ENCODE data around the gene LPGAT1.

Gene LPGAT1

DNA sequence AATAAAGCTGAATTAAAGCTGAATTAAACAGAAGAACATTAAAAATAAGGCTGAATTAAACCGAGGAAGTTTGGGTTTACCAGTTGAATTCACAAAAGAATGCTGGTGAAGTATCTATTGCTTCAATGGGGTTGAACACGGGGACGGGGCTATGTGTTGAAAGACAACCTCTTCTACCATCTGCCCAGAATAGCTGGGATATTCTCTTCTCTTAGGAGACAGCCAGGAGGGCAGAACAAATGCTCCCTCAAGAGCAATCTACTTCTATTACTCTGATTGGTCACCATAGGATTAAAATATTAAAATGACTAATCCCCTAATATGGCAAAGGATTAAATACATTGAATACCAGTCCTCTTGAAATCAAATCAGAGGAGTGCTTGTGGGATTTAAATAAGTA, 68.4 kb downstream of the LPGAT1 start:
- no peak overlapping the region for H3K4me3 ChIP-seq (ENCODE audit: low read depth, low read length)
- TF ChIP-seq, protein P1, sequence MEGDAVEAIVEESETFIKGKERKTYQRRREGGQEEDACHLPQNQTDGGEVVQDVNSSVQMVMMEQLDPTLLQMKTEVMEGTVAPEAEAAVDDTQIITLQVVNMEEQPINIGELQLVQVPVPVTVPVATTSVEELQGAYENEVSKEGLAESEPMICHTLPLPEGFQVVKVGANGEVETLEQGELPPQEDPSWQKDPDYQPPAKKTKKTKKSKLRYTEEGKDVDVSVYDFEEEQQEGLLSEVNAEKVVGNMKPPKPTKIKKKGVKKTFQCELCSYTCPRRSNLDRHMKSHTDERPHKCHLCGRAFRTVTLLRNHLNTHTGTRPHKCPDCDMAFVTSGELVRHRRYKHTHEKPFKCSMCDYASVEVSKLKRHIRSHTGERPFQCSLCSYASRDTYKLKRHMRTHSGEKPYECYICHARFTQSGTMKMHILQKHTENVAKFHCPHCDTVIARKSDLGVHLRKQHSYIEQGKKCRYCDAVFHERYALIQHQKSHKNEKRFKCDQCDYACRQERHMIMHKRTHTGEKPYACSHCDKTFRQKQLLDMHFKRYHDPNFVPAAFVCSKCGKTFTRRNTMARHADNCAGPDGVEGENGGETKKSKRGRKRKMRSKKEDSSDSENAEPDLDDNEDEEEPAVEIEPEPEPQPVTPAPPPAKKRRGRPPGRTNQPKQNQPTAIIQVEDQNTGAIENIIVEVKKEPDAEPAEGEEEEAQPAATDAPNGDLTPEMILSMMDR (IDR thresholded peaks at IDR 0.05; ENCODE audit: low read depth, low read length), result no peak
- H3K36me3 ChIP-seq, result peaks cover 6% of the 10 kb centered on the region; the same call in 1 of the 2 replicates
- H3K4me1 ChIP-seq, result no peaks in the 10 kb centered on the region; the same call in 1 of the 2 replicates
- H3K9me3 ChIP-seq, result no peaks in the 10 kb centered on the region
- DNase-seq, result no peak
- H3K27me3 ChIP-seq, result no peaks in the 10 kb centered on the region

DNA sequence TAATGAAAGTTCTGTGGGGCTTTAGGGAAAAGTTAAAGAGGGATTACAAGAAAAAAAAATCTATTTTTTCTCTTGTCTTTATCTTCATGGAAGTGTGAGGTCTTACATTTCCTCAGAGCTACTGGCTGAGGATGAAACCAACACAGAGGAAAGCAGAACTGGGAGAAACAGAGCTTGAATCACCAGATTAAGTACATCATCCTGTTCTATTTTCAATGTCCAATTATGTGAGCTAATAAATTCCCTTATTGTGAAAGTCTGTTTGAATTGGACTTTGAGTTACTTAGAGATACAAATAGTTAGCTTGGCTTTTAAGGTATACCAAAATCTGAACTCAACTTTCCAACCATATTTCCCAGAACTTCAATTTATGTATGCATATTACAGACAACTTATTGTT, 69.2 kb downstream of the LPGAT1 start:
- no peak for DNase-seq
- H3K36me3 ChIP-seq, result peaks cover 6% of the 10 kb centered on the region; the same call in 1 of the 2 replicates
- TF ChIP-seq, protein P1 (IDR thresholded peaks at IDR 0.05; ENCODE audit: low read depth, low read length), result no peak
- H3K4me1 ChIP-seq, result no peaks in the 10 kb centered on the region; the same call in 1 of the 2 replicates
- no peak overlapping the region for H3K4me3 ChIP-seq (ENCODE audit: low read depth, low read length)
- H3K9me3 ChIP-seq, result no peaks in the 10 kb centered on the region
- no peaks in the 10 kb centered on the region for H3K27me3 ChIP-seq

DNA sequence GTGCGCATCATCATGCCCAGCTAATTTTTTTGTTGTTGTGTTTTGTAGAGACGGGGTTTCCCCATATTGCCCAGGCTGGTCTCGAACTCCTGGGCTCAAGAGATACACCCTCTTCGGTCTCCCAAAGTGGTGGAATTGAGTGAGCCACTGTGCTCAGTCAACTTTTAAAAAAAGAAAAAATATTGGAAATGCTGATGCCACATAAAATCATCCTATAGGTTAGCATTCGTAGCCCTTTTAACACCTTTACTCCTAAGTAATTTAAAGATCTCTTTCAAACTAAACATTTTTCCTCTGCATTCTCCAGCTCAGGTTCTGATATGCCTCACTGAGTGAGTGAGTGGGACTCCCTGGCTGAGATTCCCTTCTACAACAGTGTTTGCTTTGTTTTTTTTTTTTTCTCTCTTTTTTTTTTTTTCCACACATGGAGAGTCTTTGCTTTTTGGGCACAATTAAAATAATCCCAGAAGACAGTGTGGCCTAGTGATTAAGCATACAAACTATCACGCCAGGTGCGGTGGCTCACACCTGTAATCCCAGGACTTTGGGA, 74.0 kb downstream of the LPGAT1 start:
- TF ChIP-seq, protein P1 (IDR thresholded peaks at IDR 0.05; ENCODE audit: low read depth, low read length), result no peak
- Histone ChIP-seq H3K27me3 (no peaks in the 10 kb centered on the region), H3K4me1 (peaks cover 13% of the 10 kb centered on the region), H3K36me3 (no peaks in the 10 kb centered on the region), H3K4me3 (ENCODE audit: low read depth, low read length) (no peak overlapping the region), H3K9me3 (no peaks in the 10 kb centered on the region)
- no peak for DNase-seq

DNA sequence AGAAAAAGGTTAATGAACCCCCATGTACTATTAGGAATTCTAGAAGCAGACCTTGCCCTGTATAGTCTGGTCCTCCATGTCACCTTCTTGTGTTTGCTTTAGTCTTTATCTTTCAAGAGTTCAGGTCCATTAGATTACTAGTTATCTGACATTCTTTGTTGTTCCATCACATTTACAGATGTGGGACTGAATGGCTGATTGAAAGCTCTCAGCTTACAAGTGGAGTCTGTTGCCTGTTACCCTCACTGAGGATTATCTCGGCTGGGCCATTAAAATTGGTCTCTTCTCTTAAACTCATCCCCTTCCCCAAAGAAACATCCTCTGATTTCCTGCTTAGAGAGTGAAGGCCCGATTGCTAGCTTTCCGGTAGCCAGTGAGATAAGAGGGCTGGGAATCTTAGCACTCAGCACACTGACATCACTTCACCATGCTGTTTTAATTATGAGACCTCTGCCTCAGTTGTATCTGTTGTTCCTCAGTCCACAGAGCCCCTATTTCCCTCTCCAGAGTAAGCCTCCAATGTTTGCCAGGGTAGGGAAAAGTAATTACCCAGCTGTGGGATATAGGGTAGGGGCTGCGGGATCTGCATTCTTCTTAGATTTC, 76.8 kb downstream of the LPGAT1 start:
- Histone ChIP-seq H3K4me3 (ENCODE audit: low read depth, low read length) (no peak overlapping the region), H3K9me3 (no peaks in the 10 kb centered on the region), H3K4me1 (peaks cover 13% of the 10 kb centered on the region), H3K36me3 (peaks cover 4% of the 10 kb centered on the region; the same call in 1 of the 2 replicates), H3K27me3 (no peaks in the 10 kb centered on the region)
- DNase-seq, result no peak
- TF ChIP-seq, protein P1 (IDR thresholded peaks at IDR 0.05; ENCODE audit: low read depth, low read length), result no peak

DNA sequence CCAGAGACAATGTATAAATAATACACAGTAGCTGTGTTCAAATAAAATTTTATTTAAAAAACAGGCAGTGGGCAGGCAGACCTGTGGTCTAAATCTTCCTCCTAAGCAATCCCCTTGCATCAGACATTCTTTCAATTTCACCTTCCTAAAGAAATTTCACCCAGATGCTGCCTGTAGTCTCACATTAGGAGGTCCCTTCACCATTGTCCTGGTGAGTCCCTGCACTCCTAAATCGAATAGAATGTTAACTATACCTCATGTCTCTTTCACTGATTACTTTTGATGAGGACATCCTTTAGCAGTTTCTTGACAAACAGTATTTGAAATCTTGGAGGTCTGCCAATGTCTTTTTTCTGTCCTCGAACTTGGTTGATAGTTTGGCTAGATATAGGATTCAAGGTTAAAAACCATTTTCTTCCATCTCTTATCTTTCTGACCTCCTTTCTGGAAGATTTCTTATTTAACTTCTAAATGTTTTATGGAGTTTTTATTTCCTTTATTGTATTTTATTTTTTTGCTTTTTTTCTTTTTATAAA, 77.5 kb downstream of the LPGAT1 start:
- DNase-seq, result no peak
- Histone ChIP-seq H3K27me3 (no peaks in the 10 kb centered on the region), H3K4me3 (ENCODE audit: low read depth, low read length) (no peak overlapping the region), H3K4me1 (peaks cover 13% of the 10 kb centered on the region), H3K9me3 (no peaks in the 10 kb centered on the region), H3K36me3 (peaks cover 4% of the 10 kb centered on the region; the same call in 1 of the 2 replicates)
- TF ChIP-seq, protein P1 (IDR thresholded peaks at IDR 0.05; ENCODE audit: low read depth, low read length), result no peak

DNA sequence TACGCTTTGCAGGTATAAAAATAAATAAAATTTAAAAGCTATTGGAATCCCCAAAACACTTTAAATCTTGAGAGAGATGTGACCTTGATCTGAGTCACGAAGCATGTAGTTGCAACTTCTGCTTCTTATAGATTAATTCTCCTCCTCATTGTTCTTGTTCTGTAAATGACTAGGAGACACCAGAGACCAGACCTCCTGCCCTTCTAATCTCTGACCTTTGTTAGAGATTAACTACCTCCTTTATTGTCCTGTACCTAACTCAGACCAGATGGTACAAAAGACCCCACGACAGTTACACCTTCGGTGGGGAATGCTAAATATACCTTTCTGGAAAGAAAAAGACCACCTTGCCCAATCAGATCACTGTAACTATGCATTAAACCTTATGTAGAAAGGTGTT, 78.2 kb downstream of the LPGAT1 start:
- no peak for DNase-seq
- H3K4me1 ChIP-seq, result peaks cover 13% of the 10 kb centered on the region
- no peaks in the 10 kb centered on the region for H3K27me3 ChIP-seq
- no peaks in the 10 kb centered on the region for H3K9me3 ChIP-seq
- H3K4me3 ChIP-seq (ENCODE audit: low read depth, low read length), result no peak overlapping the region
- TF ChIP-seq, protein P1 (IDR thresholded peaks at IDR 0.05; ENCODE audit: low read depth, low read length), result no peak
- H3K36me3 ChIP-seq, result peaks cover 4% of the 10 kb centered on the region; the same call in 1 of the 2 replicates
